Fibroblast of the aortic adventitia (primary cell): ENCODE measurements around the gene CADPS2. TPM values are rescaled to one million over a fixed set of nuclear protein-coding genes. Genes with fewer than 3 reads are reported as not detected.

Source experiments
- DNase-seq: peaks from one replicate; pipeline ENCODE4 v3.0.0-alpha.2; 2010; ENCODE audit warnings: low read depth
- H3K4me3 ChIP-seq: 2 replicates; pipeline ENCODE4 v1.5.1; 2011; ENCODE audit warnings: low read depth, mild to moderate bottlenecking, control low read depth, low read length, moderate library complexity
- total RNA-seq: library from RNA; depleted of rRNA; stranded (reverse); fragments of >200 nt; gene quantifications from 2 replicates; pipeline ENCODE4 v1.2.3, GENCODE V29; 2012; ENCODE audit warnings: low replicate concordance
- TF ChIP-seq, protein P1 (sequence below): IDR thresholded peaks from 2 replicates; pipeline ENCODE4 v1.5.1; 2011; ENCODE audit warnings: mild to moderate bottlenecking, low read length, control low read depth, inconsistent platforms; ENCODE audit not compliant: insufficient read depth

The CADPS2 gene
- total RNA-seq, 1 donor, result 16.0 TPM

DNA sequence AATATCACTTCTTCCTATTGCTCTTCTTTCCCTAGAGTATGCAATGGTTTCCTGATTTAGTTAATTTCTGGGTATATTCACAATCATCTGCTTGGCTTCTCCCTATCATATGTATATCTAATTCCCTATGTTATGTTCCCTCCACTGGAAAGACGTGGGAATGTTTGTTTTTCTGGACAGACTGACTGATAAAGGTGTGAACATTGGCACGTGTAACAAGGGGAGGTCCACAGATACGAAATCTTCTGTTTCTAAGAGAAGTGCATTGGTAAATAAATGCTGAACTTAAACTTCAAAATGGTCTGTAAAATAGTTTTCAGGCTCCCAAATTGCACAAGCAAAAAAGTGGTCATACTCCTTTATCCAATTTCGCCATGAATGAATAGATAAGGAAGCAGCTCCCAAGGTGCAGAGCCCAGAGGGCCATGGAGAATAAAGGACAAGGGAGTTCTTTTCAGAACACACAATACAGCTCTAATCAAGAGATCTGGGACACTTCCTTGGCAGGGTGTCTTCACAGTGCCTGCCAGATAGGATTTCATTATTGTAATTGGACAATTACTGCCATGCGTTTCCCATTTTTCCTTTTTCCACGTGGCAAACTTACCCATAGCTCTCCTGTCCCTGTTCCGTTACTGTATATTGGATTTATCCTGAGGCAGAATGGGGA, 329.3 kb downstream of the CADPS2 start:
- TF ChIP-seq, protein P1, sequence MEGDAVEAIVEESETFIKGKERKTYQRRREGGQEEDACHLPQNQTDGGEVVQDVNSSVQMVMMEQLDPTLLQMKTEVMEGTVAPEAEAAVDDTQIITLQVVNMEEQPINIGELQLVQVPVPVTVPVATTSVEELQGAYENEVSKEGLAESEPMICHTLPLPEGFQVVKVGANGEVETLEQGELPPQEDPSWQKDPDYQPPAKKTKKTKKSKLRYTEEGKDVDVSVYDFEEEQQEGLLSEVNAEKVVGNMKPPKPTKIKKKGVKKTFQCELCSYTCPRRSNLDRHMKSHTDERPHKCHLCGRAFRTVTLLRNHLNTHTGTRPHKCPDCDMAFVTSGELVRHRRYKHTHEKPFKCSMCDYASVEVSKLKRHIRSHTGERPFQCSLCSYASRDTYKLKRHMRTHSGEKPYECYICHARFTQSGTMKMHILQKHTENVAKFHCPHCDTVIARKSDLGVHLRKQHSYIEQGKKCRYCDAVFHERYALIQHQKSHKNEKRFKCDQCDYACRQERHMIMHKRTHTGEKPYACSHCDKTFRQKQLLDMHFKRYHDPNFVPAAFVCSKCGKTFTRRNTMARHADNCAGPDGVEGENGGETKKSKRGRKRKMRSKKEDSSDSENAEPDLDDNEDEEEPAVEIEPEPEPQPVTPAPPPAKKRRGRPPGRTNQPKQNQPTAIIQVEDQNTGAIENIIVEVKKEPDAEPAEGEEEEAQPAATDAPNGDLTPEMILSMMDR, result no peak

GRCh38 chr7:122556219-122556618, 330.0 kb downstream of the CADPS2 start:
- H3K4me3 ChIP-seq, result no peak overlapping the region
- no peak for DNase-seq
- TF ChIP-seq, protein P1, result no peak

More for the DNA sequence above, 329.3 kb downstream of the CADPS2 start:
- no peak overlapping the region for H3K4me3 ChIP-seq
- DNase-seq, result no peak

GRCh38 chr7:122553761-122554160, 332.5 kb downstream of the CADPS2 start:
- DNase-seq, result no peak
- TF ChIP-seq, protein P1, result no peak
- no peak overlapping the region for H3K4me3 ChIP-seq

DNA sequence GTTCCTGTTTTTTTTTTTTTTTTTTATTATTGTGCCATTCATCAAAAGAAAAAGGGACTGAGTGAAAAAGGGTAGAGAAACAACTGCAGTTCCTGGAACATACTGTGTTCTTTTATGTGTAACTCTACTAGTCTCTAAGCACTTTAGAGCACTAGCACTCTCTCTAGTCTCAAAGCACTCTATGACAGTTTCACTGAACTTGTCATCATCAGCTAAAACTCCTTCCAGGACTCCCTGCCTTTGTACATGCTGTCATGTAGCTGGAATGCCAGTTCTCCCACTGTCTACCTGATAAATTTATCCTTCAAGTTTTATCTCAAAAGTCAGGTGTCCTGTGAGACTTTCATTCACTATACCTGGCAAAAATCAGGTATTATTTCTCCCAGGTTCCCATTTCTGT, 333.5 kb downstream of the CADPS2 start:
- TF ChIP-seq, protein P1, result no peak
- no peak for DNase-seq
- no peak overlapping the region for H3K4me3 ChIP-seq

- DNase-seq, result peak; percentile 28
- TF ChIP-seq, protein P1, result peak; percentile 17
- H3K4me3 ChIP-seq, result no peak overlapping the region
Measured at GRCh38 chr7:122550545-122550944, 335.7 kb downstream of the CADPS2 start.

GRCh38 chr7:122549578-122549977, 336.7 kb downstream of the CADPS2 start:
- TF ChIP-seq, protein P1, result no peak
- no peak overlapping the region for H3K4me3 ChIP-seq
- DNase-seq, result no peak

GRCh38 chr7:122546496-122546895, 339.8 kb downstream of the CADPS2 start:
- no peak overlapping the region for H3K4me3 ChIP-seq
- DNase-seq, result peak; percentile 27

More at GRCh38 chr7:122546496-122546895, 339.8 kb downstream of the CADPS2 start:
- TF ChIP-seq, protein P1, result no peak
